MV-4-11 (cell line): ENCODE data around the gene USP53.
"Not testable (repeated sequence)": the region's sequence is repeated elsewhere in the genome, so short reads cannot be mapped to it uniquely, and the experiment has no call there.

Experiments
- DNase-seq: peaks from one replicate; lab custom pipeline; 2025; lab: John Stamatoyannopoulos, UW

Gene USP53

GRCh38 chr4:119315036-119315435, 102.5 kb downstream of the USP53 start:
- DNase-seq: no peak

- DNase-seq: no peak
These were observed 105.5 kb downstream of the USP53 start for GRCh38 chr4:119317990-119318389.

- DNase-seq: no peak
These were observed 109.6 kb downstream of the USP53 start, which contains the start of gene FABP2 for GRCh38 chr4:119321921-119322687. Gene FABP2 (minus strand): TSS chr4:119322138. CDS start chr4:119322102, 36 bp downstream.

- no peak for DNase-seq
These were observed 116.2 kb downstream of the USP53 start for GRCh38 chr4:119328695-119329094.

- no peak for DNase-seq
These were observed 117.5 kb downstream of the USP53 start for GRCh38 chr4:119329835-119330620.

GRCh38 chr4:119336332-119336979, 123.9 kb downstream of the USP53 start:
- DNase-seq: not testable (repeated sequence)

GRCh38 chr4:119337010-119337409, 124.5 kb downstream of the USP53 start:
- peak; percentile 70 for DNase-seq

GRCh38 chr4:119339895-119340294, 127.4 kb downstream of the USP53 start:
- DNase-seq: not testable (repeated sequence)

- DNase-seq: not testable (repeated sequence)
These were observed 130.8 kb downstream of the USP53 start for GRCh38 chr4:119343293-119343692.
